Endodermal cell (in vitro differentiated cells): ENCODE results near the gene SETD4. TPM values are rescaled to one million over a fixed set of nuclear protein-coding genes. Genes with fewer than 3 reads are reported as not detected.
A peak's percentile ranks its signal among the peaks of the same experiment; 100 is the strongest.

Experiments
- DNase-seq: peaks from one replicate; pipeline ENCODE4 v3.0.0-alpha.2; 2017
- H3K27ac ChIP-seq: 2 replicates; pipeline ENCODE4 v1.5.1; 2013; ENCODE audit warnings: mild to moderate bottlenecking, low read depth, low read length, moderate library complexity
- H3K27me3 ChIP-seq: 2 replicates; pipeline ENCODE4 v1.6.1; 2013; ENCODE audit warnings: mild to moderate bottlenecking, low read length, moderate library complexity; ENCODE audit not compliant: insufficient read depth, control insufficient read depth, poor library complexity, severe bottlenecking
- H3K36me3 ChIP-seq: 2 replicates; pipeline ENCODE4 v1.7.0; 2013; ENCODE audit warnings: mild to moderate bottlenecking, low read length, moderate library complexity; ENCODE audit not compliant: control insufficient read depth, insufficient read depth
- H3K4me1 ChIP-seq: one replicate; pipeline ENCODE4 v1.7.0; 2013; ENCODE audit warnings: low read length; ENCODE audit not compliant: control insufficient read depth, insufficient read depth
- H3K4me3 ChIP-seq: 2 replicates; pipeline ENCODE4 v1.5.1; 2013; ENCODE audit warnings: mild to moderate bottlenecking, low read length, moderate library complexity
- H3K9ac ChIP-seq: 2 replicates; pipeline ENCODE4 v1.6.1; 2013; ENCODE audit warnings: mild to moderate bottlenecking, low read length, moderate library complexity; ENCODE audit not compliant: poor library complexity, severe bottlenecking; ENCODE audit errors: extremely low read depth
- H3K9me3 ChIP-seq: 2 replicates; pipeline ENCODE4 v1.6.1; 2013; ENCODE audit warnings: mild to moderate bottlenecking, low read length, moderate library complexity; ENCODE audit not compliant: control insufficient read depth
- H3K27ac Mint-ChIP-seq: 2 replicates; pipeline ENCODE4 v1.8.0; 2020; ENCODE audit warnings: mixed read lengths
- H3K27me3 Mint-ChIP-seq: 2 replicates; pipeline ENCODE4 v1.8.0; 2021; ENCODE audit warnings: mild to moderate bottlenecking, mixed read lengths; ENCODE audit not compliant: insufficient read depth
- H3K36me3 Mint-ChIP-seq: 2 replicates; pipeline ENCODE4 v1.8.0; 2020; ENCODE audit warnings: low read depth, mixed read lengths
- H3K4me1 Mint-ChIP-seq: 2 replicates; pipeline ENCODE4 v1.8.0; 2020; ENCODE audit warnings: mixed read lengths
- H3K4me3 Mint-ChIP-seq: 2 replicates; pipeline ENCODE4 v1.8.0; 2020; ENCODE audit warnings: mild to moderate bottlenecking, moderate library complexity, mixed read lengths
- H3K9me3 Mint-ChIP-seq: 2 replicates; pipeline ENCODE4 v1.8.0; 2020; ENCODE audit warnings: mild to moderate bottlenecking, mixed read lengths
- WGBS, 2 experiments: methylation state at CpG; one replicate each; pipeline versions ENCODE4 v1.1.5 to v1.1.7; 2013; ENCODE audit warnings: missing lambda C conversion rate in 2 of 2, mixed read lengths in 1 of 2; ENCODE audit not compliant: insufficient coverage in 1 of 2, insufficient read length in 1 of 2; 5-methylcytosine and 5-hydroxymethylcytosine counted together
- total RNA-seq, 2 donors: library from RNA; stranded (reverse); fragmentation: NEBNext Ultra II Directional in 1 of 2; extraction: Animal tissue kit (Norgen Biotek cat#: 25700) in 1 of 2; gene quantifications; 2 replicates in 1 of 2; 3 replicates in 1 of 2; pipeline ENCODE4 v1.2.1, GENCODE V29; 2021
- TF ChIP-seq, protein P1 (sequence below): fragments of 200-600 bp; sonication (generic); conservative IDR thresholded peaks from 2 replicates; pipeline ENCODE4 v1.5.0; 2021; ENCODE audit warnings: antibody characterized with exemption, mild to moderate bottlenecking

SETD4 gene
- total RNA-seq, 2 donors from 2014 or later, result 27.8 to 31.9 TPM

DNA sequence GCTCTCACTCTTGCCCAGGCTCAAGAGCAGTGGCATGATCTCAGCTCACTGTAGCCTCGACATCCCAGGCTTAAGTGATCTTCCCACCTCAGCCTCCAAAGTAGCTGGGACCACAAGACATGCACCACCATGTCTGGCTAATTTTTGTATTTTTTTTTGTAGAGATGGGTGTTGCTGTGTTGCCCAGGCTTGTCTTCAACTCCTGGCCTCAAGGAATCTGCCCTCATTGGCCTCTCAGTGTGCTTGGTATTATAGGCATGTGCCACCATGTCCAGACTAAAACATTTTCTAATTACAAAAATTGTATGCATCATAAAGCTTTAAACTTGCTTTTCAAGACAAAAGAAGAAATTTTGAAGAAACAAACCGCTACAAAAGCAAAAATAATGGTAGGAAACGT lies 29.6 kb upstream of the SETD4 start:
- no peak overlapping the region for H3K4me3 Mint-ChIP-seq
- peaks cover 3% of the 10 kb centered on the region for H3K4me1 Mint-ChIP-seq
- Histone ChIP-seq H3K36me3 (no peaks in the 10 kb centered on the region), H3K27me3 (no peaks in the 10 kb centered on the region), H3K9me3 (peaks cover 26% of the 10 kb centered on the region), H3K4me3 (no peak overlapping the region), H3K9ac (no peak overlapping the region), H3K4me1 (no peaks in the 10 kb centered on the region), H3K27ac (no peak overlapping the region)
- peaks cover 6% of the 10 kb centered on the region for H3K36me3 Mint-ChIP-seq
- WGBS, 2 experiments, result 86 to 92% methylated on average over 1 to 3 of the region's 3 CpGs
- H3K27ac Mint-ChIP-seq, result no peak overlapping the region
- H3K27me3 Mint-ChIP-seq, result peaks cover 2% of the 10 kb centered on the region
- DNase-seq, result no peak
- TF ChIP-seq, protein P1, sequence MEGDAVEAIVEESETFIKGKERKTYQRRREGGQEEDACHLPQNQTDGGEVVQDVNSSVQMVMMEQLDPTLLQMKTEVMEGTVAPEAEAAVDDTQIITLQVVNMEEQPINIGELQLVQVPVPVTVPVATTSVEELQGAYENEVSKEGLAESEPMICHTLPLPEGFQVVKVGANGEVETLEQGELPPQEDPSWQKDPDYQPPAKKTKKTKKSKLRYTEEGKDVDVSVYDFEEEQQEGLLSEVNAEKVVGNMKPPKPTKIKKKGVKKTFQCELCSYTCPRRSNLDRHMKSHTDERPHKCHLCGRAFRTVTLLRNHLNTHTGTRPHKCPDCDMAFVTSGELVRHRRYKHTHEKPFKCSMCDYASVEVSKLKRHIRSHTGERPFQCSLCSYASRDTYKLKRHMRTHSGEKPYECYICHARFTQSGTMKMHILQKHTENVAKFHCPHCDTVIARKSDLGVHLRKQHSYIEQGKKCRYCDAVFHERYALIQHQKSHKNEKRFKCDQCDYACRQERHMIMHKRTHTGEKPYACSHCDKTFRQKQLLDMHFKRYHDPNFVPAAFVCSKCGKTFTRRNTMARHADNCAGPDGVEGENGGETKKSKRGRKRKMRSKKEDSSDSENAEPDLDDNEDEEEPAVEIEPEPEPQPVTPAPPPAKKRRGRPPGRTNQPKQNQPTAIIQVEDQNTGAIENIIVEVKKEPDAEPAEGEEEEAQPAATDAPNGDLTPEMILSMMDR, result no peak
- peaks cover 31% of the 10 kb centered on the region for H3K9me3 Mint-ChIP-seq

DNA sequence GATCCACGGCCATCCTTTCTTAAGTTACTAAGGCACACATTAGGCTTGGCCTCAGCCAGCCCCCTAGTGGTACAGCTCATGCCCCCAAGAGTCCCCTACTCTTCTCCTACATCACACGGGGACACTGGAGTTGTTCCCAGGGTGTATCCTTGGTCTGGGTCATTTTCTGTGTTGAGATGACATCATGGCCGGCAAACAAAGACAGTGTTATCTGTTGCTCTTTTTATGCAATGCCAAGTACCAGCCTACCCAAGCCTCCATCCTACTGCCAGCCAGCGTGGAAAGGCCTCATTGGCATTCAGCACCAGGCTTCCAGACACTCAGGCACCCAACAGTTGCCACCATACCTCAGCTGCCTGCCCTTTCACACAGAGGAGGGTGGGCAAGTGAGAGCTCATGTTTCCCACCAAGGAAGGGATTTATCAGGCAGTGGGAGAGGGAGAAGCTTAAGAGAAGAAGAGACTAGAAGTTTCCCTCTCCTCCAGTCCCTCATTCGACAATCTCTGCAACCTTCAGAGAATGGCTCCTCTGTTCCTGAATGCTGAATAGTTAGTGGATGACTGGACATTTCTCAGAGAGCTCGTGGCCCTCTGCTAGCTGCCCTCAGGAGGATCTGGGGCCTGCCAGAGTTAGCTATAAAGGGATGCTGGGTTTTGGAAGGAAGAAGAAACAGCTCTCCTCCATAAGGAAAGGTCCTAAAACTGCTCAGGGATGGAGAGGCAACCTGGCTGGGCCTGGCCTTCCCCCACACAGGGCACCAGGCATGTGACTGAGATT lies 27.2 kb upstream of the SETD4 start:
- no peaks in the 10 kb centered on the region for H3K27me3 ChIP-seq
- H3K4me1 Mint-ChIP-seq, result peaks cover 3% of the 10 kb centered on the region
- H3K27me3 Mint-ChIP-seq, result no peaks in the 10 kb centered on the region
- no peak overlapping the region for H3K27ac ChIP-seq
- no peak overlapping the region for H3K9ac ChIP-seq
- H3K9me3 ChIP-seq, result peaks cover 2% of the 10 kb centered on the region
- no peak overlapping the region for H3K4me3 ChIP-seq
- H3K27ac Mint-ChIP-seq, result no peak overlapping the region
- DNase-seq, result peak; percentile 63
- no peaks in the 10 kb centered on the region for H3K4me1 ChIP-seq
- H3K36me3 ChIP-seq, result no peaks in the 10 kb centered on the region
- no peaks in the 10 kb centered on the region for H3K36me3 Mint-ChIP-seq
- WGBS, 2 experiments, result 71 to 86% methylated on average over 3 to 6 of the region's 6 CpGs
- H3K4me3 Mint-ChIP-seq, result no peak overlapping the region
- H3K9me3 Mint-ChIP-seq, result peaks cover 7% of the 10 kb centered on the region
- TF ChIP-seq, protein P1, result peak; percentile 78

DNA sequence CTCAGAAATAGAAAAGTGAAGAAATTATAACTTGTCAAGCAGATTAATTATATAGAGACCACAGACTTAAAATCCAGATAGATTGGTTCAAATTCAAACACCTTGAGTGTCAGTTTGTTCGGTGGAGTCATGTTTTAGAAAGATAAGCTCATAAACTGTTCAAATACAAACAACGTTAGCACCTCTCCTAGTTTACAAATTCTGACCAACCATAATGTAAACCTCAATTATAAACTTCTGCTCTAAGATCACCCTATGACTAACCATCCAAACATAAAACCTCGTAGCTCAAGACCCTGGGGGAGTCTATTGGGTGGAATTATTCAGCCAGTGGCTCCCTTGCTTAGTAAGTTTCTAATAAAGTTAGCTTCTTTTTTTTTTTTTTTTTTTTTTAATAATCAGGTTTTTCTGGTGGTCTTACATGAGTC lies 21.9 kb upstream of the SETD4 start:
- Histone ChIP-seq H3K27me3 (no peaks in the 10 kb centered on the region), H3K9ac (no peak overlapping the region), H3K9me3 (no peaks in the 10 kb centered on the region), H3K36me3 (no peaks in the 10 kb centered on the region), H3K4me1 (no peaks in the 10 kb centered on the region), H3K27ac (no peak overlapping the region), H3K4me3 (no peak overlapping the region)
- Mint-ChIP-seq H3K4me1 (no peaks in the 10 kb centered on the region), H3K4me3 (no peak overlapping the region), H3K36me3 (no peaks in the 10 kb centered on the region), H3K9me3 (peaks cover 7% of the 10 kb centered on the region), H3K27me3 (peaks cover 3% of the 10 kb centered on the region), H3K27ac (no peak overlapping the region)
- TF ChIP-seq, protein P1, result no peak
- no peak for DNase-seq
- WGBS, 2 experiments, result 96 to 100% methylated on average over 1 to 2 of the region's 3 CpGs
